Measurements from ENCODE around the gene GPD1L. TPM values are rescaled to one million over a fixed set of nuclear protein-coding genes. Genes with fewer than 3 reads are reported as not detected.

GPD1L gene
- total RNA-seq, 1 donor = 10.1 TPM

- Histone ChIP-seq H3K36me3 (ENCODE audit: insufficient read depth, low read length) (no peaks in the 10 kb centered on the region), H3K27ac (ENCODE audit: low read depth, low read length) (no peak overlapping the region), H2AFZ (ENCODE audit: low read length) (no peak overlapping the region), H3K4me3 (ENCODE audit: insufficient read depth, low read length) (no peak overlapping the region), H3K4me2 (ENCODE audit: insufficient read depth, low read length) (no peak overlapping the region), H3K4me1 (ENCODE audit: insufficient read depth, low read length) (peaks cover 8% of the 10 kb centered on the region), H3K79me2 (ENCODE audit: insufficient read depth, low read length) (no peaks in the 10 kb centered on the region), H3K27me3 (ENCODE audit: insufficient read depth, low read length) (no peaks in the 10 kb centered on the region), H3K9me3 (ENCODE audit: low read depth, low read length) (no peaks in the 10 kb centered on the region), H4K20me1 (ENCODE audit: insufficient read depth, low read length) (no peaks in the 10 kb centered on the region)
- DNase-seq (ENCODE audit: insufficient read length, low spot score, missing footprints) = no peak
- TF ChIP-seq CTCF (IDR thresholded peaks at IDR 0.05; ENCODE audit: extremely low read depth, low read depth, low read length) = no peak
Observed at GRCh38 chr3:32147509-32147908, 41.1 kb downstream of the GPD1L start.

- Histone ChIP-seq H3K27me3 (ENCODE audit: insufficient read depth, low read length) (no peaks in the 10 kb centered on the region), H2AFZ (ENCODE audit: low read length) (no peak overlapping the region), H3K79me2 (ENCODE audit: insufficient read depth, low read length) (no peaks in the 10 kb centered on the region), H3K27ac (ENCODE audit: low read depth, low read length) (no peak overlapping the region), H4K20me1 (ENCODE audit: insufficient read depth, low read length) (no peaks in the 10 kb centered on the region), H3K4me1 (ENCODE audit: insufficient read depth, low read length) (peaks cover 8% of the 10 kb centered on the region), H3K9me3 (ENCODE audit: low read depth, low read length) (no peaks in the 10 kb centered on the region), H3K4me2 (ENCODE audit: insufficient read depth, low read length) (no peak overlapping the region), H3K4me3 (ENCODE audit: insufficient read depth, low read length) (no peak overlapping the region), H3K36me3 (ENCODE audit: insufficient read depth, low read length) (no peaks in the 10 kb centered on the region)
- peak; percentile 6 for TF ChIP-seq CTCF (IDR thresholded peaks at IDR 0.05; ENCODE audit: extremely low read depth, low read depth, low read length)
- DNase-seq (ENCODE audit: insufficient read length, low spot score, missing footprints) = no peak
Observed at GRCh38 chr3:32147933-32148332, 41.5 kb downstream of the GPD1L start.

- Histone ChIP-seq H3K4me3 (ENCODE audit: insufficient read depth, low read length) (no peak overlapping the region), H3K27ac (ENCODE audit: low read depth, low read length) (no peak overlapping the region)
- no peak for DNase-seq (ENCODE audit: insufficient read length, low spot score, missing footprints)
Observed at GRCh38 chr3:32148351-32148750, 41.9 kb downstream of the GPD1L start.

More at GRCh38 chr3:32148351-32148750, 41.9 kb downstream of the GPD1L start:
- TF ChIP-seq CTCF (IDR thresholded peaks at IDR 0.05; ENCODE audit: extremely low read depth, low read depth, low read length) = no peak
- no peaks in the 10 kb centered on the region for H3K36me3 ChIP-seq (ENCODE audit: insufficient read depth, low read length)
- no peak overlapping the region for H2AFZ ChIP-seq (ENCODE audit: low read length)
- no peak overlapping the region for H3K4me2 ChIP-seq (ENCODE audit: insufficient read depth, low read length)
- H3K4me1 ChIP-seq (ENCODE audit: insufficient read depth, low read length) = peaks cover 8% of the 10 kb centered on the region
- H3K27me3 ChIP-seq (ENCODE audit: insufficient read depth, low read length) = no peaks in the 10 kb centered on the region
- no peaks in the 10 kb centered on the region for H3K79me2 ChIP-seq (ENCODE audit: insufficient read depth, low read length)
- H3K9me3 ChIP-seq (ENCODE audit: low read depth, low read length) = no peaks in the 10 kb centered on the region
- no peaks in the 10 kb centered on the region for H4K20me1 ChIP-seq (ENCODE audit: insufficient read depth, low read length)
